ENCODE results near the gene ARHGAP10.
"Not testable (repeated sequence)": the region's sequence is repeated elsewhere in the genome, so short reads cannot be mapped to it uniquely, and the experiment has no call there.

The ARHGAP10 gene

GRCh38 chr4:148081267-148081666 is 349.4 kb downstream of the ARHGAP10 start:
- no peak for DNase-seq (ENCODE audit: low read depth in 2 of 2, low spot score in 1 of 2)

GRCh38 chr4:148081745-148082144 is 349.9 kb downstream of the ARHGAP10 start:
- DNase-seq (ENCODE audit: low read depth in 2 of 2, low spot score in 1 of 2) = no peak

DNA sequence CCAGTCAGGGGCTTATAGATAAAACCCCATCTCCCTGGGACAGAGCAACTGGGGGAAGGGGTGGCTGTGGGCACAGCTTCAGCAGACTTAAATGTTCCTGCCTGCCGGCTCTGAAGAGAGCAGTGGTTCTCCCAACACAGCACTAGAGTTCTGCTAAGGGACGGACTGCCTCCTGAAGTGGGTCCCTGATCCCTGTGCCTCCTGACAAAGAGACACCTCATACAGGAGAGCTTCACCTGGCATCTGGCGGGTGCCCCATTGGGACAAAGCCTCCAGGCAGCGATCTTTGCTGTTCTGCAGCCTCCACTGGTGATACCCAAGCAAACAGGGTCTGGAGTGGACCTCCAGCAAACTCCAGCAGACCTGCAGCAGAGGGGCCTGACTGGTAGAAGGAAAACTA is 351.2 kb downstream of the ARHGAP10 start:
- DNase-seq (ENCODE audit: low read depth in 2 of 2, low spot score in 1 of 2) = not testable (repeated sequence)

DNA sequence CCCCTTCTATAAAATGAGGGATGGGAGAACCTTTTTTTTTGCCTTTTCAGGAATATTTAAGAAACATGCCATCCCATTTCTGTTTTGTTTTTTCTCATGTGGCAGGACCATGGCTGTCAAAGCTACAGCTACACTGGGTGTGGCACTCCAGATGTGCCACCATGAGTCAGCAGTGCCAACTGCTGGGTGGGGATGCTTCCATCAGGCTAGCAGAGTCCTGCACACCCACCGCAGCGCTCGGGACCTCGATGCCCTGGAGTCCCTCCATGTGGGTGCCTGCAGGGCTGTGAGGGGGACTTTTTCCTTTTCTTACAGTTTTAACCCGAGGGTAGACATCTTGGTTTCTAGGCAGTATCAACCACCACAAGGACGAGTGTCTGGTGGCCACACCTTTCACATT is 357.7 kb downstream of the ARHGAP10 start:
- DNase-seq (ENCODE audit: low read depth in 2 of 2, low spot score in 1 of 2) = no peak

DNA sequence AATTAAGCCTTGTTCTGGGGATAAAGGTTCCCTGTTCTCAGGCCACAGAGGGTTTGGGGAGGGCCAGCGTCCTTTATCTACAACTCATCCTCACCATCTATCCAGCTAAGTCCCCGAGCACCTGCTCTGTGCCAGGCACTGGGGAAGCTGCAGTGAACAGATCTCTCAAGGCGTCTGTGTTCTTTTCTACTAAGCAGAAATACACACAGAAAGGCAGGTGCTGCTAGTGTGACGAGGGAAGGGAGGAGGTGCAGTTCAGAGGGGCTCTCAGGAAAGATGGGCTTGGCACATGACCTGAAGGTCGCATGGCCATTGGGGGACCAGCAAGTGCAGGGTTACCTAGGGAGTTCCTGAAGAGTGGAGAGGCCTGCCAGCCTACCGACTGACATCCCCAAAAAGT is 358.1 kb downstream of the ARHGAP10 start:
- DNase-seq (ENCODE audit: low read depth in 2 of 2, low spot score in 1 of 2) = no peak

DNA sequence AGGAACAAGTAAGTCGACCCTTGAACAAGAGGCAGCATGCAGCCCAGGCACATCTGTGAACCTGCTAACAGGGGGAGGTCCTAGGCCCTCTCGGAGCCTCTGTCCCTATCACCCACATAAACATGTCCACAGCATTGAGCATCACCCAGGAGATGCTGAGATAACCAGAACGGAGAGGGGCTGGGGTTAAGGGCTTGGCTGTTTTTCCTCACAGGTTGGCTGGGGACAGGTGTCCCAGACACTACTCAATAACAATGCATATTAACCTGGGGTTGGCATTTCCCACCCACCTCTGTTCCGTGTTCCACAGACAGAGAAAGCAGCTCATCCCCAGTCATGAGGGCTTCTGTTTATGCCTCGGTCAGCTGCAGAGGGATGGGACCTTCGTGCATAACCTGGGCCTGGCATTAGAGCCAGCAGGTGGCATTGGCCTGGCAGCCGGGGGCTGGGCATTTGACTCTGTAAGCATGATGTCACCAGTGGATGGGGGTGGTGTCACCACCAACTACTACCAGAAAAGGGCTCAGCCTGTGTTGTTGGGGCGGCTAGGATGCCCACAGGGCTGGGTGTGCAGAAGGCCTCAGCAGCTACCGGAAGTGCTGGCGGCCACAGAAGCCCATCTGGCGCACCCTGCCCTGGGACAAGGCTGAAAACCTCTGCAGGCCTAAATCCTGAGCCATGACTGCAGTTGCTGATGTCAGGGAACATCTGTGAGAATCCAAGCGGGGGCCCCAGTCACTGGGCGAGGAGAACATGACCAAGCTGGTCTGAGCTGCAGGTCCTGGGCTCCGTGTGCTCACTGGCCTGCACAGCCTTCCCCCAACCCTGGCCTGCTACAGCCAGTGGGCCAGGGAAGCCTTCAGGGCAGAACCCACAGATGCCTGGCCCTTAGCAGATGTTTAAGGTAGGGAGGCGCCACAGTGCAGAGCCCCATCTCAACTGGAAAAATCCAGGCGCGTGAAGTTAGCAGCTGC is 358.9 kb downstream of the ARHGAP10 start:
- DNase-seq (ENCODE audit: low read depth in 2 of 2, low spot score in 1 of 2) = no peak

DNA sequence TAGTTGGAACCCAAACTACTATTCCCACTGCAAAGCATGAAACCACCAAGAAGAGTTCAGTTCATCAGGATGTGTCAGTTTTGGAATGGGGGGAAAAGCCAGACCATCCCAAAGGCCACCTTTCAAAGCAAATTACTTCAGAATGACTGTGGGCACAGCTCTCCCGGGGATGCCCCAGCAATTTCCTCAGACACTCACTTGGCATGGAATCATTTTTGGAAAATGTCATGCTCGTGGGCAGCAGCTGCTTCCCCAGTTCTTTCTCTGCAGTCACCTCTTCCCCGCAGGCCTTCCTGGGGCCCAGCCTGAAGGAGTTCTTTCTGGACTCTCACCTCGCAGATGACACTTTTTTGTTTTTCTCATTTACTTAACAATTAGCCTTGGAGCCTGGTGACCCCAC is 360.0 kb downstream of the ARHGAP10 start:
- DNase-seq (ENCODE audit: low read depth in 2 of 2, low spot score in 1 of 2) = no peak

GRCh38 chr4:148092316-148093014 is 360.6 kb downstream of the ARHGAP10 start:
- no peak for DNase-seq (ENCODE audit: low read depth in 2 of 2, low spot score in 1 of 2)

DNA sequence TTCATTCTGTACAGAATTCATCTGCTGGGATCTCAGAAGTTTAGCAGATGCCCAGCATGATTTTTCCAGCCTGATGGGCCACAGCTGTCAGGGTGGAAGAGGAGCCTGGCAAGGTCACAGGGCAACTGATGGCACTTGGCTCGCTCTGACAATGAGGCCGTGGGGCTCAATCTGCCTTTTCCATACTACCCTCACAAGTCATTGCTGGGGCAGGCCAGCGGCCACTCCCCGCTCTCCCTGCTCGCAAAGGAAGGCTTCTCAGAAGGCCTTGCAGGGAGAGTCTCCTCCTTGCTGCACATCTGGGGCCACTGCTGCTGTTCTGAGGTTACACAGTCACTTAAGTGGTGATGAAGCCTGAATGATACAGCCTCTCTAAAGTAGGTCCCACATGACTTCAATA is 361.2 kb downstream of the ARHGAP10 start:
- no peak for DNase-seq (ENCODE audit: low read depth in 2 of 2, low spot score in 1 of 2)

- no peak for DNase-seq (ENCODE audit: low read depth in 2 of 2, low spot score in 1 of 2)
These were observed 362.3 kb downstream of the ARHGAP10 start for GRCh38 chr4:148094149-148094548.

DNA sequence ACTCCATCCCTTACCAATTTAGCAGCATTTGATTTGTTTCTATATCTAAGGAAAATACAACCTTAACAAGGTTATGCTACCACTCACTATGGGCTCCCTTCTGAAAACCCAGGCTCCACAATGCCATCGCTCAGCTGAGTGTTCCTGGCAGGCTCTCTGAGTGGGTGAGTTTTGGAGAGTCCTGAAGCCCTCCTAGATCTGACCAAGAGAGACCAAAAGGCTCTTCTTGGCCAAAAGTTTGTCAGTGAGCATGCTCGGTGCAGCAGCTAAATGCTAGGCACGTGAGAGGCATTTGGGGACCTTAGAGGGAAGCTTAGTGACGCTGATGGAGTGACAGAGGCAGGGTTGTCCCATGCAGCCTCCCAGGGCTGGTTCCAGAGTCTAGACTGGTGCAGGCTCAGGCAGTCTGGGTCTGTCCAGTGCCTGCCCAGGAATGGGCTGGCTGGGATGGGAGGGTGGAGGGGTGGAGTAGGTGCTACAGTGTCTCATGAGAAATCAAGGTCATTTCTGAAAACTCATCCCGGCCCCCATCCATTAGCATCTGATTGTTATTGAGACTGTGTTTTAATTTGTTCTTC is 363.5 kb downstream of the ARHGAP10 start:
- DNase-seq (ENCODE audit: low read depth in 2 of 2, low spot score in 1 of 2) = no peak

DNA sequence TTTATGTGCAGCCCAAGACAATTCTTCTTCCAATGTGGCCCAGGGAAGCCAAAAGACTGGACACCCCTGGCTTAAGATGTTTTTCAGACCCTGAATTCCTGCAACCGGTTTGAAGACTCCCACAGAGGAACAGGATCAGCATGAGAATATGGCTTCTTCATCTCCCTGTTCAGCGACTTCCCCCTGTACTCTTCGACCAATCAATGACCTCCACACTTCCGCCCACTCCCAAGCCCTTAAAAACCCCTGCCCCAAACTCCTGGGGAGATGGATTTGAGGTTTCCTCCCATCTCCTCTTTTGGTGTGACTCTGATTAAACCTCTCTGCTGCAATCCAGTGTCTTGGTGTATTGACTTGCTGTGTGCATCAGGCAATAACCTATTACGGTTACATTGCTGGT is 365.9 kb downstream of the ARHGAP10 start:
- DNase-seq (ENCODE audit: low read depth in 2 of 2, low spot score in 1 of 2) = no peak

GRCh38 chr4:148101235-148101634 is 369.3 kb downstream of the ARHGAP10 start:
- DNase-seq (ENCODE audit: low read depth in 2 of 2, low spot score in 1 of 2) = no peak

GRCh38 chr4:148101790-148102189 is 369.9 kb downstream of the ARHGAP10 start:
- DNase-seq (ENCODE audit: low read depth in 2 of 2, low spot score in 1 of 2) = no peak

DNA sequence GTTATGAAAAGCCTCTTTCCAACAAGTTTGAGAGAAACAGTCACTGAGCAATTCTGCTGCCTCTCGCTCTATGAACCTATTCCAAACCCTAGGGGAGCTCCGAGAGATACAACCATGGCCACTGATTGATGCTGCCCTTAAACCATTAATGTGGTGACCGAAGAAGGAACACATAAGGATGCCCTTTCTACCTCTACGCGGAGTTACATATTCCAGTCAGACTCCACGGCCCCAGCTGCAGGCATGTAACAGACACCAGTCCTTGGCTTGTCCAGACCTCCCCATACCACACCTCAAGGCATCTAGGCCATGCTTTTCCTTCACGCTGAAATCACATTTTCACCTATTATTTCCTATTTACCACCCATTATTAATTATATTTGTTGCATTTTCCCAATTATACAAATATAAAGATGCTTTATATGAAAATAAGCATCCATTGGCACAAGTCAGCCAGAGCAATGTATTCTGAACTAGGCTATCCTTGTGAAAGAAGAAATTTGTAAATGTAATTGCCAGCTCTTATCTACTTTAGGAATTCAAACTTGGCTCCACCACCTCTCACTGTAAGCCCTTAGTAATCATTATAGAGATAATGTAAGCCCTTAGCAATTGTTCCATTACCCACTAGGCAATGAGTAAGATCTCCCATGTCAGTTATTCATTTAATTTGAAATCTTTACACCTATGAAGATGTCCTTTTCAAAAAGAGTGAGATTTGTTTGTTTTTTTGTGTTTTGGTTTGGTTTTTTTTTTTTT is 371.9 kb downstream of the ARHGAP10 start:
- DNase-seq (ENCODE audit: low read depth in 2 of 2, low spot score in 1 of 2) = no peak

GRCh38 chr4:148108766-148109165 is 376.9 kb downstream of the ARHGAP10 start:
- DNase-seq (ENCODE audit: low read depth in 2 of 2, low spot score in 1 of 2) = no peak

DNA sequence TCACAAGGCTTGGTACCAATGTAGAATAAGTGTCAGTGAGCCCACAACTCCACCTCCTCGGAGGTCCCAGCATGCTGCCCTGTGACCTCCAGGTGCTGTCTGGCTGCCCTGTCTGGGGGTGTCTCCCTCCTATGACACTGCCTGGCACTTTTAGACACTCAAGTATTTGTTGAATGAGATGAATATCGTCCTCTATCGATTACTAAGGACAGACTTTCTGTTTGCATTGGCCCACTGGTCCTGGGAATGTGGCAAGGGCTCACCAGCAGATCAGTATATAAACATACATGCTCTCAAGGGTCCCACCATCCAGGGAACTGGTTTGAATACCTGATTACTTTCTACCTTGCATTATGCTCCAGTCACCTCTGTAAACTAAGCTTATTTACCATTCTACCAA is 377.3 kb downstream of the ARHGAP10 start:
- no peak for DNase-seq (ENCODE audit: low read depth in 2 of 2, low spot score in 1 of 2)

DNA sequence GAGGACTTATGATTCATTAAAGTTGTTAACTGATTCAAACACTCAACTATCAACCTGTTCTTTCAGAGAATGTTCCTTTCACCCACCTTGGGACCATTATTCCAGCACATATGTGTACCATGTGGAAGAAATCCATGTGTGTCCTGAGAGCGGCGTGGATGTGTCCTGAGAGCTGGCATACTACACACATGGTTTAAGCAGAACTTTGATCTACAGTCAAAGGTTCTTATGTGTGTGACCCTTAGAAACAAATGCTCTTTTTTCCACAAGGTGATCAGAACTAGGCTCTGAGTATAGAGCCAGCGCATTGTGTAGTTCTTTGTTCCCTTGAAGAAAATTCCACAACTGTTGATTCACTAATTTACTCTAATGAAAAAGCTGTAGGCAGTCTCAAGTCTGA is 378.3 kb downstream of the ARHGAP10 start:
- DNase-seq (ENCODE audit: low read depth in 2 of 2, low spot score in 1 of 2) = no peak

- DNase-seq (ENCODE audit: low read depth in 2 of 2, low spot score in 1 of 2) = no peak
These were observed 380.5 kb downstream of the ARHGAP10 start for GRCh38 chr4:148112231-148112982.

- no peak for DNase-seq (ENCODE audit: low read depth in 2 of 2, low spot score in 1 of 2)
These were observed 382.5 kb downstream of the ARHGAP10 start for GRCh38 chr4:148114436-148114835.

GRCh38 chr4:148116264-148116663 is 384.4 kb downstream of the ARHGAP10 start:
- DNase-seq (ENCODE audit: low read depth in 2 of 2, low spot score in 1 of 2) = no peak

Measured in stimulated activated CD8-positive, alpha-beta memory T cell treated with anti-CD3 and anti-CD28 coated beads, Interleukin-4, amount 100 ng/mL, for 1 hour (primary cell).